Activated B cell treated with CpG ODN at 0.5 μM for 24 hours (primary cell): Measurements from ENCODE around the gene EFNA5. TPM values are rescaled to one million over a fixed set of nuclear protein-coding genes. Genes with fewer than 3 reads are reported as not detected.

Source experiments
- ATAC-seq: fragments of 200-7000 bp; cut with Tn5 transposase; one replicate; pipeline ENCODE4 v1.10.0; 2021; ENCODE audit warnings: low read depth, mild to moderate bottlenecking, moderate library complexity
- CTCF ChIA-PET: fragments of 350-600 bp; sonication (Branson Sonifier 250); formaldehyde crosslinking; loops from one replicate; lab custom pipeline; 2021; ENCODE audit warnings: antibody characterized with exemption; lab: Charles Lee
- POLR2A ChIA-PET: fragments of 350-600 bp; sonication (Branson Sonifier 250); formaldehyde crosslinking; loops from one replicate; lab custom pipeline; 2021; ENCODE audit warnings: antibody characterized with exemption; lab: Charles Lee
- DNase-seq: peaks from one replicate; pipeline ENCODE4 v3.0.0; 2022
- H3K27ac Mint-ChIP-seq: one replicate; pipeline ENCODE4 v1.8.0; 2020; ENCODE audit warnings: mixed read lengths
- H3K27me3 Mint-ChIP-seq: one replicate; pipeline ENCODE4 v1.8.0; 2021; ENCODE audit warnings: mixed read lengths
- H3K36me3 Mint-ChIP-seq: one replicate; pipeline ENCODE4 v1.8.0; 2021; ENCODE audit warnings: low read depth, mixed read lengths
- H3K4me1 Mint-ChIP-seq: one replicate; pipeline ENCODE4 v1.8.0; 2021; ENCODE audit warnings: mixed read lengths
- H3K4me3 Mint-ChIP-seq: one replicate; pipeline ENCODE4 v1.8.0; 2020; ENCODE audit warnings: mild to moderate bottlenecking, mixed read lengths
- H3K9me3 Mint-ChIP-seq: one replicate; pipeline ENCODE4 v1.8.0; 2020; ENCODE audit warnings: mixed read lengths
- CTCF ChIP-seq: fragments of 200-600 bp; IDR thresholded peaks from one replicate; pipeline ENCODE4 v1.8.0; 2022; ENCODE audit warnings: antibody characterized with exemption, mild to moderate bottlenecking
- intact Hi-C: fragments of 100-400 bp; cut with micrococcal nuclease; formaldehyde crosslinking; loops from one replicate; pipeline ENCODE4 v1.15.1; 2024
- total RNA-seq: library from RNA; stranded (reverse); gene quantifications from 2 replicates; pipeline ENCODE4 v1.2.3, GENCODE V29; 2022

The EFNA5 gene
- total RNA-seq, 1 donor from 2014 or later = not detected

GRCh38 chr5:107368615-107369014 lies 302.1 kb downstream of the EFNA5 start:
- ChIA-PET POLR2A (no interaction called here), CTCF (no interaction called here)
- intact Hi-C loops = no loop called here
- ATAC-seq = no peak
- no peak overlapping the region for H3K27ac Mint-ChIP-seq
- no peak for DNase-seq
- TF ChIP-seq CTCF = no peak
- H3K27me3 Mint-ChIP-seq = peaks cover 3% of the 10 kb centered on the region
- H3K9me3 Mint-ChIP-seq = no peaks in the 10 kb centered on the region
- peaks cover 12% of the 10 kb centered on the region for H3K4me1 Mint-ChIP-seq
- no peaks in the 10 kb centered on the region for H3K36me3 Mint-ChIP-seq
- H3K4me3 Mint-ChIP-seq = no peak overlapping the region

- no peak for ATAC-seq
- H3K9me3 Mint-ChIP-seq = no peaks in the 10 kb centered on the region
- ChIA-PET CTCF (no interaction called here), POLR2A (no interaction called here)
- H3K27ac Mint-ChIP-seq = no peak overlapping the region
- no peak for DNase-seq
- no peak overlapping the region for H3K4me3 Mint-ChIP-seq
- H3K27me3 Mint-ChIP-seq = peaks cover 3% of the 10 kb centered on the region
- H3K4me1 Mint-ChIP-seq = peaks cover 8% of the 10 kb centered on the region
- H3K36me3 Mint-ChIP-seq = no peaks in the 10 kb centered on the region
- intact Hi-C loops = no loop called here
- TF ChIP-seq CTCF = no peak
Measured at GRCh38 chr5:107367939-107368338, 302.8 kb downstream of the EFNA5 start.

GRCh38 chr5:107367480-107367879 lies 303.3 kb downstream of the EFNA5 start:
- no peak overlapping the region for H3K27ac Mint-ChIP-seq
- H3K4me1 Mint-ChIP-seq = peaks cover 8% of the 10 kb centered on the region
- DNase-seq (no peak), ATAC-seq (no peak)
- TF ChIP-seq CTCF = no peak
- ChIA-PET CTCF (no interaction called here), POLR2A (no interaction called here)
- H3K27me3 Mint-ChIP-seq = peaks cover 3% of the 10 kb centered on the region
- H3K9me3 Mint-ChIP-seq = no peaks in the 10 kb centered on the region
- no peak overlapping the region for H3K4me3 Mint-ChIP-seq
- intact Hi-C loops = no loop called here
- H3K36me3 Mint-ChIP-seq = no peaks in the 10 kb centered on the region

GRCh38 chr5:107365320-107366109 lies 305.2 kb downstream of the EFNA5 start:
- DNase-seq = no peak
- Mint-ChIP-seq H3K27me3 (peaks cover 3% of the 10 kb centered on the region), H3K9me3 (no peaks in the 10 kb centered on the region), H3K4me3 (no peak overlapping the region), H3K27ac (no peak overlapping the region), H3K4me1 (peaks cover 8% of the 10 kb centered on the region), H3K36me3 (no peaks in the 10 kb centered on the region)
- no peak for TF ChIP-seq CTCF
- no peak for ATAC-seq
- intact Hi-C loops = no loop called here
- POLR2A ChIA-PET = no interaction called here
- CTCF ChIA-PET = no interaction called here

GRCh38 chr5:107364443-107365319 lies 306.1 kb downstream of the EFNA5 start:
- H3K27ac Mint-ChIP-seq = no peak overlapping the region
- CTCF ChIA-PET = no interaction called here

More at GRCh38 chr5:107364443-107365319, 306.1 kb downstream of the EFNA5 start:
- ATAC-seq = no peak
- no peak for DNase-seq
- intact Hi-C loops = no loop called here
- Mint-ChIP-seq H3K27me3 (peaks cover 3% of the 10 kb centered on the region), H3K4me1 (peaks cover 8% of the 10 kb centered on the region), H3K9me3 (no peaks in the 10 kb centered on the region), H3K4me3 (no peak overlapping the region), H3K36me3 (no peaks in the 10 kb centered on the region)
- POLR2A ChIA-PET = no interaction called here
- TF ChIP-seq CTCF = no peak
